Fibroblast of skin of abdomen (primary cell): ENCODE results near the gene SPATS2L.
A peak's percentile ranks its signal among the peaks of the same experiment; 100 is the strongest.

Experiments used
- DNase-seq: peaks from one replicate; pipeline ENCODE4 v3.0.0-alpha.2; 2013

SPATS2L gene

DNA sequence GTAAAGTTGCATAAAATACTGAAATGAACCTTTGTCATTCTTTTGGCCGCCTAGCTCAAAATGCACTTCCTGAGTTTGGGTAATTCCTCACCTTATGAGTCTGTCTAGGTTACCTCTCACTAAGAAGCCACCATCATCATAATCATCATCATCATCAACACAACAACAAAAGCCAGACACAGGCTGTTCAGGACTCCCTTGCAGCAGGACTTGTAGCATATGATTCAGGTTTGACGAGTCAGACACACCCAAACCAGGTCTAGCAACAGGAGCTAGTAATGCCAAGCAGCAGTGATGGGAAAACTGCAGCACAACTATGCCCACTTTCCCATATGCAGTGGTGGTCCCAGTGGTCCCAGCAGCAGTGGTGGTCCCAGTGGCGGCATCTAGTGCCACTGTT is 216.7 kb downstream of the SPATS2L start:
- DNase-seq, result no peak

DNA sequence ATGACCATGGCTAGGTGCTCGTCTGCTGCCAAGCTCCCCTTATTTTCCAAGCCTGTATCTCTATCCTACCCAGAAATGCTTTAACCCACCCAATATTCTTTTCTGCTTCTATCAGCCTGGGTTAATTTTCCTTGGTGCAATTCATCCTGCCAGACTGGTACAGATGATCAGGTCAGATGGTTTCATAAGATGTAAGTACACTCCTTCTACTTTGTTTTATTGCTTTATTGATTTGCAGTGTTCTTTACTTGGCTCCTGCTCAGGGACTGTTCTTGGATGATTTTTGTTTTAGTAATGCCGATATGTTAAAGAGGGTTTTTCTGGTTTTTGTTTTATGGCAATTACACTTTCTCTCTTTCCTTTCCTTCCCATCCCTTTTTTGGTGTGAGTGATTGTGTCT is 217.1 kb downstream of the SPATS2L start:
- DNase-seq, result no peak

DNA sequence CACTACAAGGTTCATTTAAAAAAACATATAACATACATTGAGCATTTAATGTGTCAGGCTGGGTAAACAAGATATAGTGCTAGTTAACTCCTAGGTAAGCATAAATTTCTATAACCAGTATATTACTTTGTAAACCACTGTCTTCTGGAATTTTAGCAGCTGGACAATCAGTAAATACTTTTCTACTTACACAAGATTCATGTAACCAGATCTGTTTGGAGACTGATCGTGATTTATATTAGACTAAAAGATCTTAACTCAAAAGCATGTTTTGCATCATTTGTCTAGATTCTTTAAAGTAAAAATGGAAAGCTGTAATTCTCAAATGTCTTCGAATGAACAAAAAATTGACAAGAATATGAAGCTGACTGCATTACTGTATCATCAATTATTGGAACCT is 218.6 kb downstream of the SPATS2L start:
- DNase-seq, result peak; percentile 3

GRCh38 chr2:200525551-200525881 is 219.0 kb downstream of the SPATS2L start:
- no peak for DNase-seq

DNA sequence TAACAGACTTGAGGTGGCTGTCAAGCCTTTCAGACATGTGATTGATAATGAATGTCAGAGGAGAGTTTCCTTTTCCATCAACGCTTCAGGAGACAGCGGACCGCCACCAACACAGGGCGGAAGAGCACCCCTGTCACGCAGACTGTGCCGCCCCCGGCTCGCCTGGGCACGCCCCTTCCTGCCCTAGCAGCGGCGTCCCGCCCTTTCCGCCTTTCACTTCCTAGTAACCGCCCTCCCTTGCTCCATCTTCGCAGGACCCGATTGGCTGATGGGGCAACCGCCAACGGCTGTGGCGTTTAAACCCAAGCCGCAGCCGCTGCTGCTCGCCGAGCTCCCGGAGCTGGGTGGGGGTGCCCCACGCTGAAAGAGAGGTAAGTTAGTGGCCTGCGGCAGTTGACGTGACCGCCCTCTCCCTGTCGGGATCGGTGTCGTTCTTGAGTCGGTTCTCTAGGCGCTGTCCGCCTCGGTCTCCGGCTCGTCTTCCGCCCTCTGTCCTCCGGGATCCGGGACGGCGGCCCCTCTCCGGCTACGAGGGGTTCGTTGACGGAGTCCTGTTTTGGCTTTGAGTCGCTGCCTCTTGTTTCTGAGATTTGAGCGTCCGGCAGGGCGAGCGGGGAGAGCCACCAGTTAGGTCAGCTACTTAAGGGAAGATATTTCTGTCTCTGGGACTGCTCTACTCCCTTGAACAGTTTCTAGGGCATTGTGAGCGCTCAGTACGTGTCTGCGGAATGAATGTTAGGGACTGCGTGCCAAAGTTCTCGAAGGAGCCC is 219.6 kb downstream of the SPATS2L start, which contains the start of gene SGO2:
SGO2 (plus strand) TSS at position 326 of the 770 bp plus-strand sequence. CDS start 6,769 bp downstream, outside the sequence.
- DNase-seq, result peak; percentile 93

- DNase-seq, result no peak
Measured at GRCh38 chr2:200528228-200528627, 221.7 kb downstream of the SPATS2L start.
